ENCODE measurements around the gene ST3GAL4. TPM values are rescaled to one million over a fixed set of nuclear protein-coding genes. Genes with fewer than 3 reads are reported as not detected.

The ST3GAL4 gene
- total RNA-seq, 1 experiment from 2014 or later: 11.2 TPM

DNA sequence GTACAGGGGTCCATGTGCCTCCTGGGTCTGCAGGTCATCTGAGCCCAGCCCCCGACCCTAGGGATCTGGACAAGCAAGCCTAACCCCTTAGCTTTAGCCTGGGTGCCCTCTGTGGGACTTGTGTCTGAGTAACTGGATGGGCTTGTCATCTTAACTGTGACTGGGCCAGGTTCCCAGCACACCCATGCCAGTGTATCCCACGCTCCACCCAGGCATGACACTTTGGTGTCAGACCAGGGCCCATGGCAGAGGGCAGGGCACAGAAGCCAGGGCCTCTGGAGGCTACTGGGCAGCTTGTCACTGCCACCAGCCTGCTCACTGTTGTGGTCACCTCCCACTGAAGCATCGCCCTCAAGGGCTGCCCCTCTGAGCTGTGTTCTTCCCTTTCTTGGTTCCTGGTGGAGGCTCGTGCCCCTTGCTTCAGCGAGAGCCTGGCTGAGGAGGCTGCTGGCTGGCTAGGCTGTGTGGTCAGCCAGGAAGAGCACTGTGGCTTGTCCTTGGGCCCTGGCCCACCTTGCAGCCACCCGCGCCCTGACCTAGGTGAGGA lies 80.8 kb downstream of the ST3GAL4 start:
- H3K27ac Mint-ChIP-seq (ENCODE audit: unreplicated experiment): no peak overlapping the region
- H3K9me3 Mint-ChIP-seq (ENCODE audit: unreplicated experiment): no peaks in the 10 kb centered on the region
- peaks cover 8% of the 10 kb centered on the region for H3K27me3 Mint-ChIP-seq (ENCODE audit: insufficient read depth, unreplicated experiment)
- TF ChIP-seq, protein P1, sequence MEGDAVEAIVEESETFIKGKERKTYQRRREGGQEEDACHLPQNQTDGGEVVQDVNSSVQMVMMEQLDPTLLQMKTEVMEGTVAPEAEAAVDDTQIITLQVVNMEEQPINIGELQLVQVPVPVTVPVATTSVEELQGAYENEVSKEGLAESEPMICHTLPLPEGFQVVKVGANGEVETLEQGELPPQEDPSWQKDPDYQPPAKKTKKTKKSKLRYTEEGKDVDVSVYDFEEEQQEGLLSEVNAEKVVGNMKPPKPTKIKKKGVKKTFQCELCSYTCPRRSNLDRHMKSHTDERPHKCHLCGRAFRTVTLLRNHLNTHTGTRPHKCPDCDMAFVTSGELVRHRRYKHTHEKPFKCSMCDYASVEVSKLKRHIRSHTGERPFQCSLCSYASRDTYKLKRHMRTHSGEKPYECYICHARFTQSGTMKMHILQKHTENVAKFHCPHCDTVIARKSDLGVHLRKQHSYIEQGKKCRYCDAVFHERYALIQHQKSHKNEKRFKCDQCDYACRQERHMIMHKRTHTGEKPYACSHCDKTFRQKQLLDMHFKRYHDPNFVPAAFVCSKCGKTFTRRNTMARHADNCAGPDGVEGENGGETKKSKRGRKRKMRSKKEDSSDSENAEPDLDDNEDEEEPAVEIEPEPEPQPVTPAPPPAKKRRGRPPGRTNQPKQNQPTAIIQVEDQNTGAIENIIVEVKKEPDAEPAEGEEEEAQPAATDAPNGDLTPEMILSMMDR (IDR thresholded peaks at IDR 0.05; ENCODE audit: insufficient read depth in 1 of 2, low read depth in 1 of 2, low read length in 1 of 2, severe bottlenecking in 1 of 2, unreplicated experiment in 1 of 2): no peak
- Histone ChIP-seq H3K4me1 (no peaks in the 10 kb centered on the region; the same call in 1 of the 2 replicates), H3K36me3 (ENCODE audit: control insufficient read depth, insufficient read depth, low read length) (no peaks in the 10 kb centered on the region), H3K27me3 (replicated peaks; ENCODE audit: control insufficient read depth, insufficient read depth, low read length) (no peaks in the 10 kb centered on the region; the same call in 1 of the 2 replicates), H3K4me3 (ENCODE audit: low read depth, low read length) (no peak overlapping the region), H3K9me3 (no peaks in the 10 kb centered on the region)
- no peaks in the 10 kb centered on the region for H3K36me3 Mint-ChIP-seq (ENCODE audit: insufficient read depth, unreplicated experiment)
- H3K4me3 Mint-ChIP-seq (ENCODE audit: unreplicated experiment): no peak overlapping the region
- H3K4me1 Mint-ChIP-seq (ENCODE audit: low read depth, unreplicated experiment): peaks cover 7% of the 10 kb centered on the region
- DNase-seq: no peak
- POLR2A ChIA-PET: no interaction called here
- no TSS peak for BruUV-seq (replicated peaks)
- CTCF ChIA-PET: no interaction called here
- intact Hi-C loops (cut with micrococcal nuclease; ENCODE audit: unreplicated experiment): no loop called here

DNA sequence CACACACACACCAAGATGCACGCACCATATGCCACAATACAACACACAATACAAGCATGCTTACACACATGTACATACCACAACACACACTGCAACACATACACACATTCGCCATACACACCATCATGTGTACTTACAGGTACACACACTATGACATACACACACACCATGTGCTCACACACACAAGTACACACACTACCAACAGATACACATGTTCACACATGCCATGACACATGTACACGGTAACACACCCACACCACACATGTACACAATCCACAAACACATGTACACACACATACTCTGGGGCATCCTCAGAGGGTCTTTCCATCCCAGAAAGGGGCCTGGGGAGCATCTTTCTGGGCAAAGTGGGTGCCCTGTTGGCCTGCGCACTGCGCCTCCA lies 82.2 kb downstream of the ST3GAL4 start:
- CTCF ChIA-PET: no interaction called here

DNA sequence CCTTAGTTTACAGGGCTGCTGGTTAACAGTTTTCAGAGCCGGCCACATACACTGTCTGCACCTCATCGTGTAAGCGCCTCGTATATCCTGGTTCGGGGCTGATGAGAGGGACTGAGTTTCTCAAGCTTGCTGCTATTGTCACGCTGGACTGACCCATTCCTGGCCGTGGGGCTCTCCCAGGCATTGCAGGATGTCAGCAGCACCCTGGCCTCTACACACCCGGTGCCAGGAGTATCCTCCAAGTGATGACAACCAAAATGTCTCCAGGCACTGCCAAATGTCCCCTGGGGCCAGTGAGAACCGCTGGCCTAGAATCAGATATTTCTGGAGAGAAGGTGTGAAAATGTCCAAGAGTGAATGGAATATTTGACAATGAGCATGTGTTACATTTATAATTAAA lies 82.8 kb downstream of the ST3GAL4 start:
- intact Hi-C loops (cut with micrococcal nuclease; ENCODE audit: unreplicated experiment): no loop called here
- ChIA-PET CTCF (no interaction called here), POLR2A (no interaction called here)
- BruUV-seq (replicated peaks): no TSS peak
- Mint-ChIP-seq H3K9me3 (ENCODE audit: unreplicated experiment) (no peaks in the 10 kb centered on the region), H3K36me3 (ENCODE audit: insufficient read depth, unreplicated experiment) (no peaks in the 10 kb centered on the region), H3K4me3 (ENCODE audit: unreplicated experiment) (no peak overlapping the region), H3K27me3 (ENCODE audit: insufficient read depth, unreplicated experiment) (peaks cover 18% of the 10 kb centered on the region), H3K27ac (ENCODE audit: unreplicated experiment) (no peak overlapping the region), H3K4me1 (ENCODE audit: low read depth, unreplicated experiment) (peaks cover 7% of the 10 kb centered on the region)
- no peak overlapping the region for H3K4me3 ChIP-seq (ENCODE audit: low read depth, low read length)
- no peaks in the 10 kb centered on the region for H3K9me3 ChIP-seq
- TF ChIP-seq, protein P1 (IDR thresholded peaks at IDR 0.05; ENCODE audit: insufficient read depth in 1 of 2, low read depth in 1 of 2, low read length in 1 of 2, severe bottlenecking in 1 of 2, unreplicated experiment in 1 of 2): no peak
- H3K36me3 ChIP-seq (ENCODE audit: control insufficient read depth, insufficient read depth, low read length): no peaks in the 10 kb centered on the region
- no peak for DNase-seq
- no peaks in the 10 kb centered on the region; the same call in none of the 2 replicates for H3K27me3 ChIP-seq (replicated peaks; ENCODE audit: control insufficient read depth, insufficient read depth, low read length)
- H3K4me1 ChIP-seq: no peaks in the 10 kb centered on the region; the same call in 1 of the 2 replicates

More for the DNA sequence above, 82.2 kb downstream of the ST3GAL4 start:
- POLR2A ChIA-PET: no interaction called here
- H3K9me3 ChIP-seq: no peaks in the 10 kb centered on the region
- Mint-ChIP-seq H3K4me1 (ENCODE audit: low read depth, unreplicated experiment) (peaks cover 7% of the 10 kb centered on the region), H3K36me3 (ENCODE audit: insufficient read depth, unreplicated experiment) (no peaks in the 10 kb centered on the region), H3K4me3 (ENCODE audit: unreplicated experiment) (no peak overlapping the region), H3K9me3 (ENCODE audit: unreplicated experiment) (no peaks in the 10 kb centered on the region), H3K27me3 (ENCODE audit: insufficient read depth, unreplicated experiment) (peaks cover 14% of the 10 kb centered on the region), H3K27ac (ENCODE audit: unreplicated experiment) (no peak overlapping the region)
- no peaks in the 10 kb centered on the region; the same call in none of the 2 replicates for H3K27me3 ChIP-seq (replicated peaks; ENCODE audit: control insufficient read depth, insufficient read depth, low read length)
- BruUV-seq (replicated peaks): no TSS peak
- H3K4me3 ChIP-seq (ENCODE audit: low read depth, low read length): no peak overlapping the region
- intact Hi-C loops (cut with micrococcal nuclease; ENCODE audit: unreplicated experiment): no loop called here
- TF ChIP-seq, protein P1 (IDR thresholded peaks at IDR 0.05; ENCODE audit: insufficient read depth in 1 of 2, low read depth in 1 of 2, low read length in 1 of 2, severe bottlenecking in 1 of 2, unreplicated experiment in 1 of 2): no peak
- DNase-seq: no peak
- H3K36me3 ChIP-seq (ENCODE audit: control insufficient read depth, insufficient read depth, low read length): no peaks in the 10 kb centered on the region
- no peaks in the 10 kb centered on the region; the same call in 1 of the 2 replicates for H3K4me1 ChIP-seq
